Left colon (tissue), 2 donors: Measurements from ENCODE around the gene DNAJC30. TPM values are rescaled to one million over a fixed set of nuclear protein-coding genes. Genes with fewer than 3 reads are reported as not detected.

Source experiments
- ATAC-seq: fragments of 200-7000 bp; cut with Tn5 transposase; one replicate; pipeline ENCODE4 v1.9.1; 2020; ENCODE audit warnings: mild to moderate bottlenecking, moderate library complexity
- DNase-seq, 2 donors: peaks; one replicate each; pipeline ENCODE4 v3.0.0-alpha.2; 2020
- intact Hi-C, 2 donors: fragments of 100-400 bp; cut with DNase I in 1 of 2; cut with micrococcal nuclease in 1 of 2; formaldehyde crosslinking; loops; one replicate each; pipeline versions ENCODE4 v1.11.2 to v1.14.0; 2022; cut with DNase I, micrococcal nuclease
- microRNA-seq, 2 donors: library from miRNA; unstranded; fragments of <30 nt; microRNA quantifications; one replicate each; pipeline versions ENCODE4 v1.1.0 to v1.2.0, GENCODE V29; 2020
- total RNA-seq, 2 donors: library from RNA; stranded (reverse); fragmentation: NEBNext Ultra II Directional; extraction: Animal tissue kit (Norgen Biotek cat#: 25700); gene quantifications; one replicate each; pipeline ENCODE4 v1.2.1, GENCODE V29; 2021
- donor health status: DM: no; HTN: no; CAD: no.
- donor health status: DM: yes; HTN: yes; CAD: no.

Gene DNAJC30
- total RNA-seq, 2 donors from 2014 or later, result 8.5 to 10.0 TPM

DNA sequence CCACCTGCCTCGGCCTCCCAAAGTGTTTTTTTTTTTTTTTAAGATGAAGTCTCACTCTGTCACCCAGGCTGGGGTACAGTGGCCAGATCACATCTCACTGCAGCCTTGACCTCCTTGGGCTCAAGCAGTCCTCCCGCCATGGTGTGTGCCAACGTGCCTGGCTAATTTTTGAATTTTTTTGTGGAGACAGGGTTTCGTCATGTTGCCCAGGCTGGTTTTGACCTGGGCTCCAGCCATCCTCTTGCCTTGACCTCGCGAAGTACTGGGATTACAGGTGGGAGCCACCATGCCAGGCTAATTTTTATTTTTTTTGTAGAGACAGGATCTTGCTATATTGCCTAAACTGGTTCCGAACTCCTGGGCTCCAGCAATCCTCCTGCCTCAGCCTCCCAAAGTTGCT lies 49.9 kb downstream of the DNAJC30 start:
- intact Hi-C loops, result no loop called here
- ATAC-seq, result no peak
- no peak for DNase-seq

DNA sequence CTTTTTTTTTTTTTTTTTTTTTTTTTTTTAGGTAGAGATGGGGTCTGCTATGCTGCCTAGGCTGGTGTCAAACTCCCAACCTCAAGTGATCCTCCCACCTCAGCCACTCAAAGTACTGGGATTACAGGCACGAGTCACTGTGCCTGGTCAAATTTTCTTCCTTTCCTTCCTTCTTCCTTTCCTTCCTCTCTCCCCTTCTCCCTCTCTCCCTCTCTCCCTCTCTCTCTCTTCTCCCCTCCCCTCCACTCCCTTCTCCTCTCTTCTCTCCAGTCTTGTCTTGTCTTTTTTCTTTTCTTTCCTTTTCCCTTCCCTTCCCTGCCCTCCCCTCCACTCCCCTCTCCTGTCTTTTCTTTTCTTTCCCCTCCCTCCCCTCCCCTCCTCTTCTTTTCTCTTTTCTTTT lies 51.7 kb downstream of the DNAJC30 start:
- intact Hi-C loops, result no loop called here
- no peak for DNase-seq
- no peak for ATAC-seq

Small RNA genes within 50 kb of the gene (microRNA-seq; reads per million reads assigned to microRNA genes)
- gene MIR4284, result 0 reads per million in 2 donors

Other genes starting within 250 kb of the DNAJC30 start
- under 1 TPM; 0.12 to 0.25 TPM for gene FZD9, start 249.7 kb downstream of the DNAJC30 start, total RNA-seq
- gene BAZ1B, start 161.2 kb downstream of the DNAJC30 start, total RNA-seq, result 10 to 100 TPM; 37.7 to 42.6 TPM
- 10 to 100 TPM; 59.0 to 60.8 TPM for gene BCL7B, start 125.8 kb downstream of the DNAJC30 start, total RNA-seq
- gene TBL2, start 104.9 kb downstream of the DNAJC30 start, total RNA-seq, result 10 to 100 TPM; 30.8 to 36.3 TPM
- gene MLXIPL, start 58.9 kb downstream of the DNAJC30 start, total RNA-seq, result 10 to 100 TPM; 13.2 to 23.3 TPM
- gene VPS37D, start 15.6 kb downstream of the DNAJC30 start, total RNA-seq, result under 1 TPM; 0.70 to 0.78 TPM
- gene BUD23, start 144 bp upstream of the DNAJC30 start, total RNA-seq, result 10 to 100 TPM; 39.0 to 48.2 TPM
- gene STX1A, start 36.2 kb upstream of the DNAJC30 start, total RNA-seq, result 1 to 10 TPM; 4.7 to 6.9 TPM
- gene ABHD11, start 55.3 kb upstream of the DNAJC30 start, total RNA-seq, result 100 to 1,000 TPM in 1 of 2 donors, 10 to 100 TPM in 1; 89.5 to 131 TPM
- gene CLDN3, start 86.8 kb upstream of the DNAJC30 start, total RNA-seq, result 100 to 1,000 TPM; 566 to 781 TPM
- gene CLDN4, start 147.5 kb upstream of the DNAJC30 start, total RNA-seq, result 1,000 to 10,000 TPM; 1,078 to 1,246 TPM
- gene METTL27, start 159.1 kb upstream of the DNAJC30 start, total RNA-seq, result 1 to 10 TPM; 3.7 to 3.8 TPM
- not detected for gene TMEM270, start 177.7 kb upstream of the DNAJC30 start, total RNA-seq